Fibroblast of lung (primary cell): Measurements from ENCODE around the gene CC2D2A.

Experiments
- CTCF ChIP-seq, 2 donors: IDR thresholded peaks in 1 of 2; conservative IDR thresholded peaks in 1 of 2; 1 replicate in 1 of 2; 2 replicates in 1 of 2; pipeline ENCODE4 v1.5.1; 2011 to 2012; ENCODE audit warnings: low read length in 2 of 2, control low read depth in 1 of 2, inconsistent platforms in 1 of 2, low read depth in 1 of 2, mild to moderate bottlenecking in 1 of 2
- EZH2 ChIP-seq: IDR thresholded peaks from 2 replicates; pipeline ENCODE4 v1.5.1; 2012; ENCODE audit warnings: low read length, control low read depth, mild to moderate bottlenecking; ENCODE audit errors: missing control alignments

GRCh38 chr4:15500701-15501100 lies 31.0 kb downstream of the CC2D2A start:
- no peak for TF ChIP-seq EZH2
- TF ChIP-seq CTCF (conservative IDR thresholded peaks at IDR 0.05 in 1 of 2, IDR thresholded peaks at IDR 0.05 in 1 of 2; ENCODE audit: low read depth in 1 of 2, low read length in 2 of 2): no peak
